IPS DF 6.9 (cell line): Measurements from ENCODE around the gene KSR1.
"Not testable (repeated sequence)": the region's sequence is repeated elsewhere in the genome, so short reads cannot be mapped to it uniquely, and the experiment has no call there.

Experiments used
- DNase-seq: peaks from one replicate; pipeline ENCODE4 v3.0.0-alpha.2; 2013; ENCODE audit warnings: low read depth, low spot score
- H3K27ac ChIP-seq: one replicate; pipeline ENCODE4 v1.5.1; 2013; ENCODE audit warnings: low read length, control low read depth
- H3K27me3 ChIP-seq: 2 replicates; pipeline ENCODE4 v1.6.1; 2013; ENCODE audit warnings: mild to moderate bottlenecking, low read length; ENCODE audit not compliant: control insufficient read depth, insufficient read depth
- H3K36me3 ChIP-seq: 2 replicates; pipeline ENCODE4 v1.6.1; 2013; ENCODE audit warnings: low read length; ENCODE audit not compliant: control insufficient read depth, insufficient read depth
- H3K4me1 ChIP-seq: 2 replicates; pipeline ENCODE4 v1.6.1; 2013; ENCODE audit warnings: low read length; ENCODE audit not compliant: control insufficient read depth, insufficient read depth
- H3K4me3 ChIP-seq: 2 replicates; pipeline ENCODE4 v1.5.1; 2013; ENCODE audit warnings: mild to moderate bottlenecking, low read length
- H3K9me3 ChIP-seq: 2 replicates; pipeline ENCODE4 v1.6.1; 2013; ENCODE audit warnings: low read length, inconsistent platforms; ENCODE audit not compliant: control insufficient read depth, insufficient read depth
- WGBS: extraction: QIAGEN DNeasy Blood & Tissue Kit; methylation state at CpG from one replicate; pipeline ENCODE4 v1.1.7; 2013; ENCODE audit warnings: mixed read lengths, missing lambda C conversion rate; ENCODE audit not compliant: insufficient read length, insufficient coverage; 5-methylcytosine and 5-hydroxymethylcytosine counted together

Gene KSR1

GRCh38 chr17:27632766-27633165 lies 176.5 kb downstream of the KSR1 start:
- H3K27me3 ChIP-seq, DNase-seq, H3K9me3 ChIP-seq, H3K36me3 ChIP-seq, H3K4me1 ChIP-seq, H3K27ac ChIP-seq, H3K4me3 ChIP-seq: not testable (repeated sequence)
- WGBS: no CpG with 5 or more reads among the region's 9 CpGs

GRCh38 chr17:27633312-27634025 lies 177.2 kb downstream of the KSR1 start:
- no peaks in the 10 kb centered on the region for H3K9me3 ChIP-seq
- no peak for DNase-seq
- H3K4me3 ChIP-seq: no peak overlapping the region
- H3K4me1 ChIP-seq: no peaks in the 10 kb centered on the region
- WGBS: no CpG with 5 or more reads among the region's 14 CpGs
- no peak overlapping the region for H3K27ac ChIP-seq
- H3K27me3 ChIP-seq: no peaks in the 10 kb centered on the region
- H3K36me3 ChIP-seq: no peaks in the 10 kb centered on the region

GRCh38 chr17:27634026-27634335 lies 177.7 kb downstream of the KSR1 start:
- DNase-seq: no peak
- H3K36me3 ChIP-seq: no peaks in the 10 kb centered on the region
- no peaks in the 10 kb centered on the region for H3K27me3 ChIP-seq
- no peak overlapping the region for H3K4me3 ChIP-seq
- no peaks in the 10 kb centered on the region for H3K4me1 ChIP-seq
- no peaks in the 10 kb centered on the region for H3K9me3 ChIP-seq
- H3K27ac ChIP-seq: no peak overlapping the region
- no CpG with 5 or more reads among the region's 1 CpG for WGBS

GRCh38 chr17:27634776-27635175 lies 178.5 kb downstream of the KSR1 start:
- DNase-seq: no peak
- Histone ChIP-seq H3K27ac (no peak overlapping the region), H3K36me3 (no peaks in the 10 kb centered on the region), H3K4me1 (no peaks in the 10 kb centered on the region), H3K4me3 (no peak overlapping the region), H3K9me3 (no peaks in the 10 kb centered on the region), H3K27me3 (no peaks in the 10 kb centered on the region)
- no CpG with 5 or more reads among the region's 2 CpGs for WGBS

- Histone ChIP-seq H3K4me1 (no peaks in the 10 kb centered on the region), H3K9me3 (no peaks in the 10 kb centered on the region), H3K4me3 (no peak overlapping the region), H3K27me3 (no peaks in the 10 kb centered on the region), H3K27ac (no peak overlapping the region), H3K36me3 (no peaks in the 10 kb centered on the region)
- WGBS: no CpG with 5 or more reads among the region's 6 CpGs
- DNase-seq: no peak
These were observed 179.1 kb downstream of the KSR1 start for GRCh38 chr17:27635275-27635823.

GRCh38 chr17:27636005-27636520 lies 179.8 kb downstream of the KSR1 start:
- H3K27ac ChIP-seq, H3K4me1 ChIP-seq, H3K27me3 ChIP-seq, DNase-seq, H3K9me3 ChIP-seq, H3K36me3 ChIP-seq, H3K4me3 ChIP-seq: not testable (repeated sequence)
- WGBS: no CpG with 5 or more reads among the region's 3 CpGs

GRCh38 chr17:27637818-27638217 lies 181.6 kb downstream of the KSR1 start:
- not testable (repeated sequence) for H3K36me3 ChIP-seq, H3K27me3 ChIP-seq, DNase-seq, H3K4me1 ChIP-seq, H3K9me3 ChIP-seq, H3K4me3 ChIP-seq, H3K27ac ChIP-seq
- no CpG with 5 or more reads among the region's 7 CpGs for WGBS

GRCh38 chr17:27638415-27638914 lies 182.2 kb downstream of the KSR1 start:
- not testable (repeated sequence) for H3K27me3 ChIP-seq, H3K36me3 ChIP-seq, H3K4me1 ChIP-seq, H3K4me3 ChIP-seq, DNase-seq, H3K9me3 ChIP-seq, H3K27ac ChIP-seq
- WGBS: no CpG with 5 or more reads among the region's 5 CpGs

- no peaks in the 10 kb centered on the region for H3K4me1 ChIP-seq
- no peaks in the 10 kb centered on the region for H3K27me3 ChIP-seq
- H3K9me3 ChIP-seq: no peaks in the 10 kb centered on the region
- no peaks in the 10 kb centered on the region for H3K36me3 ChIP-seq
- H3K27ac ChIP-seq: no peak overlapping the region
- WGBS: no CpG with 5 or more reads among the region's 4 CpGs
- H3K4me3 ChIP-seq: no peak overlapping the region
- DNase-seq: no peak
These were observed 184.5 kb downstream of the KSR1 start for GRCh38 chr17:27640790-27641189.

- H3K27ac ChIP-seq: no peak overlapping the region
- no peak overlapping the region for H3K4me3 ChIP-seq
- no CpG with 5 or more reads among the region's 9 CpGs for WGBS
- no peaks in the 10 kb centered on the region for H3K27me3 ChIP-seq
- H3K4me1 ChIP-seq: no peaks in the 10 kb centered on the region
- no peaks in the 10 kb centered on the region for H3K36me3 ChIP-seq
- no peaks in the 10 kb centered on the region for H3K9me3 ChIP-seq
- DNase-seq: no peak
These were observed 188.3 kb downstream of the KSR1 start for GRCh38 chr17:27644586-27644985.

GRCh38 chr17:27645621-27646020 lies 189.4 kb downstream of the KSR1 start:
- H3K27ac ChIP-seq, H3K9me3 ChIP-seq, DNase-seq, H3K36me3 ChIP-seq, H3K27me3 ChIP-seq, H3K4me1 ChIP-seq, H3K4me3 ChIP-seq: not testable (repeated sequence)
- no CpG with 5 or more reads among the region's 10 CpGs for WGBS
